HCT116 (cell line): ENCODE measurements around the gene CAMK2G. TPM values are rescaled to one million over a fixed set of nuclear protein-coding genes. Genes with fewer than 3 reads are reported as not detected.

Source experiments
- ATAC-seq: fragments of 200-7000 bp; cut with Tn5 transposase; 2 replicates; pipeline ENCODE4 v1.9.1; 2020; ENCODE audit warnings: mild to moderate bottlenecking, moderate library complexity
- BruUV-seq: library from RNA; stranded (reverse); fragments of 400-500 nt; replicated peaks from 2 replicates; lab custom pipeline; 2021; lab: Mats Ljungman, UMichigan
- CTCF ChIA-PET: fragments of 300-600 bp; sonication (Branson Sonifier 250); formaldehyde crosslinking; loops from one replicate; lab custom pipeline; 2021; ENCODE audit warnings: antibody characterized with exemption; lab: Charles Lee
- POLR2A ChIA-PET: fragments of 300-600, 350-600 bp; sonication (Branson Sonifier 250); formaldehyde crosslinking; loops from one replicate; lab custom pipeline; 2021; ENCODE audit warnings: antibody characterized with exemption; lab: Charles Lee
- RAD21 ChIA-PET, 2 experiments: fragments of 300-600 bp; sonication (Branson Sonifier 250); formaldehyde crosslinking; loops; one replicate each; lab custom pipeline; 2023; ENCODE audit warnings: low total read pairs in 2 of 2; ENCODE audit not compliant: uncharacterized antibody in 2 of 2, unreplicated experiment in 2 of 2, low non-redundant PET in 1 of 2; lab: Charles Lee
- DNase-seq: peaks from one replicate; pipeline ENCODE4 v3.0.0-alpha.2; 2010; ENCODE audit warnings: low read depth, low spot score
- H2AFZ ChIP-seq: fragments of 200-600 bp; shearing (Covaris generic), sonication (generic); 2 replicates; pipeline ENCODE4 v1.6.1; 2017; ENCODE audit warnings: low read depth, mixed run types, mixed read lengths, antibody characterized with exemption, low read length; ENCODE audit not compliant: poor library complexity, severe bottlenecking
- H3K27ac ChIP-seq: 2 replicates; pipeline ENCODE4 v1.5.1; 2012; ENCODE audit warnings: low read depth, low read length
- H3K27me3 ChIP-seq: fragments of 200-600 bp; sonication (generic); 2 replicates; pipeline ENCODE4 v1.6.1; 2016; ENCODE audit warnings: mixed run types, low read length, mixed read lengths; ENCODE audit not compliant: insufficient read depth
- H3K36me3 ChIP-seq, 2 experiments: fragments of 200-500 bp in 1 of 2; fragments of 200-600 bp in 1 of 2; sonication (Bioruptor generic) in 1 of 2; sonication (generic) in 1 of 2; 2 replicates each; pipeline versions ENCODE4 v1.5.1 to v1.6.1; 2014 to 2016; ENCODE audit warnings: low read length in 2 of 2, inconsistent platforms in 1 of 2, mixed read lengths in 1 of 2, mixed run types in 1 of 2; ENCODE audit not compliant: insufficient read depth in 2 of 2, control insufficient read depth in 1 of 2
- H3K4me1 ChIP-seq, 2 experiments: fragments of 200-600 bp in 1 of 2; sonication (generic) in 1 of 2; 2 replicates each; pipeline versions ENCODE4 v1.5.1 to v1.6.1; 2012 to 2017; ENCODE audit warnings: low read length in 2 of 2, inconsistent platforms in 1 of 2, mild to moderate bottlenecking in 1 of 2, mixed read lengths in 1 of 2, mixed run types in 1 of 2, moderate library complexity in 1 of 2; ENCODE audit not compliant: insufficient read depth in 2 of 2, control insufficient read depth in 1 of 2
- H3K4me2 ChIP-seq: fragments of 200-600 bp; sonication (generic); 2 replicates; pipeline ENCODE4 v1.6.1; 2017; ENCODE audit warnings: mixed run types, low read length, mixed read lengths
- H3K4me3 ChIP-seq, 2 experiments: fragments of 200-600 bp in 1 of 2; sonication (generic) in 1 of 2; replicated peaks in 1 of 2; 2 replicates each; pipeline ENCODE4 v1.5.1; 2011 to 2016; ENCODE audit warnings: low read length in 2 of 2, control low read depth in 1 of 2, low read depth in 1 of 2, mild to moderate bottlenecking in 1 of 2, mixed read lengths in 1 of 2, mixed run types in 1 of 2
- H3K79me2 ChIP-seq: fragments of 200-600 bp; sonication (generic); 2 replicates; pipeline ENCODE4 v1.6.1; 2017; ENCODE audit warnings: mild to moderate bottlenecking, mixed run types, low read length, moderate library complexity, mixed read lengths; ENCODE audit not compliant: insufficient read depth
- H3K9ac ChIP-seq: fragments of 200-600 bp; sonication (generic); 2 replicates; pipeline ENCODE4 v1.6.1; 2016; ENCODE audit warnings: low read length, mixed read lengths
- H3K9me2 ChIP-seq: fragments of 200-600 bp; sonication (generic), shearing (Covaris generic); 2 replicates; pipeline ENCODE4 v1.6.1; 2017; ENCODE audit warnings: mixed run types, mild to moderate bottlenecking, moderate library complexity; ENCODE audit not compliant: insufficient read depth
- H3K9me3 ChIP-seq, 2 experiments: fragments of 200-500 bp in 1 of 2; fragments of 200-600 bp in 1 of 2; sonication (Bioruptor generic) in 1 of 2; sonication (generic) in 1 of 2; 2 replicates each; pipeline ENCODE4 v1.6.1; 2014 to 2017; ENCODE audit warnings: low read length in 2 of 2, mixed read lengths in 2 of 2, inconsistent platforms in 1 of 2, low read depth in 1 of 2, mild to moderate bottlenecking in 1 of 2, mixed run types in 1 of 2, moderate library complexity in 1 of 2; ENCODE audit not compliant: control insufficient read depth in 1 of 2, insufficient read depth in 1 of 2
- H4K20me1 ChIP-seq: fragments of 200-600 bp; sonication (generic), shearing (Covaris generic); 2 replicates; pipeline ENCODE4 v1.6.1; 2017; ENCODE audit warnings: mixed run types, mild to moderate bottlenecking, moderate library complexity; ENCODE audit not compliant: insufficient read depth
- CBX3 ChIP-seq: IDR thresholded peaks from 2 replicates; pipeline ENCODE4 v1.6.1; 2012; ENCODE audit warnings: low read depth
- CEBPB ChIP-seq: IDR thresholded peaks from 2 replicates; pipeline ENCODE4 v1.6.1; 2012; ENCODE audit warnings: low read depth
- CTCF ChIP-seq, 3 experiments: fragments of 200-600 bp in 1 of 3; sonication (generic) in 1 of 3; IDR thresholded peaks in 2 of 3; conservative IDR thresholded peaks in 1 of 3; 2 replicates each; pipeline ENCODE4 v1.5.1; 2012 to 2017; ENCODE audit warnings: low read depth in 2 of 3, low read length in 2 of 3, antibody characterized with exemption in 1 of 3, borderline replicate concordance in 1 of 3, control low read depth in 1 of 3, mild to moderate bottlenecking in 1 of 3, mixed read lengths in 1 of 3, mixed run types in 1 of 3, moderate library complexity in 1 of 3; ENCODE audit not compliant: insufficient read depth in 1 of 3
- EGR1 ChIP-seq: IDR thresholded peaks from 2 replicates; pipeline ENCODE4 v1.6.1; 2012; ENCODE audit warnings: low read depth
- ELF1 ChIP-seq: IDR thresholded peaks from 2 replicates; pipeline ENCODE4 v1.6.1; 2012; ENCODE audit warnings: low read depth, borderline replicate concordance
- FOSL1 ChIP-seq: IDR thresholded peaks from 2 replicates; pipeline ENCODE4 v1.6.1; 2012; ENCODE audit warnings: low read depth
- JUND ChIP-seq: IDR thresholded peaks from 2 replicates; pipeline ENCODE4 v1.6.1; 2012
- POLR2A ChIP-seq: IDR thresholded peaks from 2 replicates; pipeline ENCODE4 v1.7.0; 2011; ENCODE audit warnings: borderline replicate concordance; ENCODE audit not compliant: insufficient read depth, insufficient read length; ENCODE audit errors: extremely low read depth
- POLR2AphosphoS5 ChIP-seq: IDR thresholded peaks from 2 replicates; pipeline ENCODE4 v1.6.1; 2011; ENCODE audit warnings: mild to moderate bottlenecking, low read depth, low read length, moderate library complexity
- RAD21 ChIP-seq: IDR thresholded peaks from 2 replicates; pipeline ENCODE4 v1.6.1; 2012; ENCODE audit warnings: low read depth, mild to moderate bottlenecking
- REST ChIP-seq: IDR thresholded peaks from 2 replicates; pipeline ENCODE4 v1.6.1; 2012; ENCODE audit warnings: low read depth
- SP1 ChIP-seq: IDR thresholded peaks from 2 replicates; pipeline ENCODE4 v1.6.1; 2012; ENCODE audit warnings: low read depth
- SRF ChIP-seq: IDR thresholded peaks from 2 replicates; pipeline ENCODE4 v1.6.1; 2012; ENCODE audit warnings: low read depth
- TCF7L2 ChIP-seq: IDR thresholded peaks from 2 replicates; pipeline ENCODE4 v1.7.0; 2011; ENCODE audit warnings: borderline replicate concordance, inconsistent platforms; ENCODE audit not compliant: insufficient read depth, insufficient read length; ENCODE audit errors: extremely low read depth
- YY1 ChIP-seq: IDR thresholded peaks from 2 replicates; pipeline ENCODE4 v1.6.1; 2011; ENCODE audit warnings: low read length, low read depth, moderate library complexity, mild to moderate bottlenecking; ENCODE audit not compliant: insufficient replicate concordance; ENCODE audit errors: extremely low read depth
- ZBTB33 ChIP-seq: IDR thresholded peaks from 2 replicates; pipeline ENCODE4 v1.6.1; 2011; ENCODE audit warnings: mild to moderate bottlenecking, low read length, moderate library complexity; ENCODE audit not compliant: insufficient replicate concordance; ENCODE audit errors: extremely low read depth
- ZFX ChIP-seq: fragments of 450-650 bp; IDR thresholded peaks from 2 replicates; pipeline ENCODE4 v1.6.1; 2017
- ZNF274 ChIP-seq: fragments of 200-500 bp; sonication (Bioruptor generic); IDR thresholded peaks from 2 replicates; pipeline ENCODE4 v1.6.1; 2014; ENCODE audit warnings: mild to moderate bottlenecking, low read depth, low read length, inconsistent platforms
- intact Hi-C: fragments of 100-400 bp; cut with micrococcal nuclease; formaldehyde crosslinking; loops from 2 replicates; pipeline ENCODE4 v1.10.0; 2022
- total RNA-seq: library from RNA; stranded (reverse); gene quantifications from one replicate; pipeline ENCODE4 v1.2.1, GENCODE V29; 2021; ENCODE audit not compliant: unreplicated experiment
- TF ChIP-seq, protein P1 (sequence below): IDR thresholded peaks from 2 replicates; pipeline ENCODE4 v1.6.1; 2012

The CAMK2G gene
- total RNA-seq, 1 experiment from 2014 or later, result 28.3 TPM

DNA sequence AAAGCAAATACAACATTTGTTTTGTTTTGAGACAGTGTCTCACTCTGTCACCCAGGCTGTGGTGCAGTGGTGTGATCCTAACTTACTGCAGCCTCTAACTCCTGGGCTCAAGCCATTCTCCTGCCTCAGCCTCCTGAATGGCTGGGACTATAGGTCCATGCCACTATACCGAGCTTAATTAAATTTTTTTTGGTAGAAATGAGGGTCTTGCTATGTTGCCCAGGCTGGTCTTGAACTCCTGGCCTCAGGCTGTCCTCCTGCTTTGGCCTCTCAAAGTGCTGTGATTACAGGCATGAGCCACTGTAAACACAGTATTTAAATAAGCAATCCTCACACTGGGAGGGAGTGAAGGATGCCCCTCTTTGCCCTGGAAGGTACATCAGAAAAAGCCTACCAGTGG is 4.0 kb upstream of the CAMK2G start:
- Histone ChIP-seq H3K9me3 (no peaks in the 10 kb centered on the region), H3K9me2 (no peaks in the 10 kb centered on the region), H3K27ac (no peak overlapping the region), H3K36me3 (no peaks in the 10 kb centered on the region), H3K4me1 (peaks cover 29 to 45% of the 10 kb centered on the region in 2 experiments), H2AFZ (no peak overlapping the region), H3K4me3 (no peak overlapping the region), H3K4me2 (no peak overlapping the region), H3K27me3 (no peaks in the 10 kb centered on the region), H3K79me2 (peaks cover under 1% of the 10 kb centered on the region; the same call in 1 of the 2 replicates), H4K20me1 (no peaks in the 10 kb centered on the region), H3K9ac (no peak overlapping the region)
- intact Hi-C loops, result loop anchor here (5.0 kb wide), 1 partner anchor 106 kb away; a partner anchor contains a TSS
- no TSS peak for BruUV-seq
- TF ChIP-seq RAD21 (no peak), YY1 (no peak), JUND (no peak), ELF1 (no peak), SRF (no peak), ZFX (no peak), EGR1 (no peak), CBX3 (no peak), CTCF (IDR thresholded peaks at IDR 0.05 in 2 of 3, conservative IDR thresholded peaks at IDR 0.05 in 1 of 3; ENCODE audit: borderline replicate concordance in 1 of 3, insufficient read depth in 1 of 3, low read depth in 2 of 3, low read length in 2 of 3) (no peak), POLR2AphosphoS5 (no peak), REST (no peak), ZBTB33 (no peak), FOSL1 (no peak), ZNF274 (no peak), SP1 (no peak), POLR2A (no peak), TCF7L2 (no peak), CEBPB (no peak)
- TF ChIP-seq, protein P1, sequence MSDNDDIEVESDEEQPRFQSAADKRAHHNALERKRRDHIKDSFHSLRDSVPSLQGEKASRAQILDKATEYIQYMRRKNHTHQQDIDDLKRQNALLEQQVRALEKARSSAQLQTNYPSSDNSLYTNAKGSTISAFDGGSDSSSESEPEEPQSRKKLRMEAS, result no peak
- DNase-seq (no peak), ATAC-seq (no peak)
- RAD21 ChIA-PET, result no interaction called here
- POLR2A ChIA-PET, result interaction anchor here (2.7 kb wide), 1 partner anchor 10 kb away, joined by 18 read pairs; no protein-coding TSS in a partner anchor
- CTCF ChIA-PET, result interaction anchor here (1.6 to 3.1 kb wide), 4 partner anchors 10 to 62 kb away, joined by 5 to 24 read pairs (median 14); no protein-coding TSS in a partner anchor
